NCI-H748 treated with DMSO at 0.1 percent for 48 hours (cell line): ENCODE results near the gene PLXNB3.
"Not testable (repeated sequence)": the region's sequence is repeated elsewhere in the genome, so short reads cannot be mapped to it uniquely, and the experiment has no call there.

Source experiments
- DNase-seq: peaks from one replicate; lab custom pipeline; 2025; lab: John Stamatoyannopoulos, UW

PLXNB3 gene

GRCh38 chrX:153763989-153764755, at the start of gene PLXNB3:
Gene PLXNB3 (plus strand): TSS chrX:153764249. CDS start chrX:153765536, 1,287 bp downstream.
- peak; percentile 55 for DNase-seq

GRCh38 chrX:153714256-153714655, 49.8 kb upstream of the PLXNB3 start:
- no peak for DNase-seq

GRCh38 chrX:153717445-153717844, 46.6 kb upstream of the PLXNB3 start:
- DNase-seq = no peak

GRCh38 chrX:153719238-153719637, 44.8 kb upstream of the PLXNB3 start:
- DNase-seq = no peak

GRCh38 chrX:153719701-153720100, 44.3 kb upstream of the PLXNB3 start:
- no peak for DNase-seq

GRCh38 chrX:153722704-153723350, 41.2 kb upstream of the PLXNB3 start:
- DNase-seq = no peak

- peak; percentile 51 for DNase-seq
Observed at GRCh38 chrX:153723351-153724251, 40.4 kb upstream of the PLXNB3 start.

GRCh38 chrX:153724252-153725038, 39.6 kb upstream of the PLXNB3 start, which contains the start of the genes ABCD1 and BCAP31:
Gene ABCD1 (plus strand): TSS chrX:153724856. CDS start chrX:153725267, 411 bp downstream.
Gene BCAP31 (minus strand): TSS chrX:153724387. CDS start chrX:153723244, 1,143 bp downstream.
- peak; percentile 66 for DNase-seq

- DNase-seq = no peak
Observed at GRCh38 chrX:153725039-153725831, 38.8 kb upstream of the PLXNB3 start.

GRCh38 chrX:153725832-153726285, 38.2 kb upstream of the PLXNB3 start:
- no peak for DNase-seq

GRCh38 chrX:153726286-153727122, 37.5 kb upstream of the PLXNB3 start:
- DNase-seq = no peak

GRCh38 chrX:153727123-153727931, 36.7 kb upstream of the PLXNB3 start:
- DNase-seq = no peak

- DNase-seq = no peak
Observed at GRCh38 chrX:153728095-153728494, 36.0 kb upstream of the PLXNB3 start.

GRCh38 chrX:153728951-153729631, 35.0 kb upstream of the PLXNB3 start:
- DNase-seq = no peak

GRCh38 chrX:153730115-153730514, 33.9 kb upstream of the PLXNB3 start:
- DNase-seq = not testable (repeated sequence)

GRCh38 chrX:153731117-153731844, 32.8 kb upstream of the PLXNB3 start:
- DNase-seq = no peak

GRCh38 chrX:153731845-153732215, 32.2 kb upstream of the PLXNB3 start:
- no peak for DNase-seq
